ENCODE data around the gene GPR17. TPM values are rescaled to one million over a fixed set of nuclear protein-coding genes. Genes with fewer than 3 reads are reported as not detected.

GPR17 gene
- total RNA-seq, 2 donors from 2014 or later = not detected

GRCh38 chr2:127655209-127656073 lies 9.5 kb downstream of the GPR17 start:
- Mint-ChIP-seq H3K4me3 (no peak overlapping the region), H3K27me3 (no peaks in the 10 kb centered on the region), H3K36me3 (no peaks in the 10 kb centered on the region), H3K9me3 (no peaks in the 10 kb centered on the region), H3K4me1 (ENCODE audit: low read depth in 2 of 2) (no peaks in the 10 kb centered on the region), H3K27ac (no peak overlapping the region)
- DNase-seq (ENCODE audit: low spot score) (no peak), ATAC-seq (no peak)

- H3K4me1 Mint-ChIP-seq (ENCODE audit: low read depth in 2 of 2) = no peaks in the 10 kb centered on the region
- H3K27ac Mint-ChIP-seq = no peak overlapping the region
- no peaks in the 10 kb centered on the region for H3K36me3 Mint-ChIP-seq
- no peak for DNase-seq (ENCODE audit: low spot score)
- peaks cover 0 to 5% of the 10 kb centered on the region in 2 donors for H3K27me3 Mint-ChIP-seq
- H3K4me3 Mint-ChIP-seq = no peak overlapping the region
- no peaks in the 10 kb centered on the region for H3K9me3 Mint-ChIP-seq
- peak in 1 of 2 donors; percentile 25 for ATAC-seq
Observed at GRCh38 chr2:127656569-127657231, 10.7 kb downstream of the GPR17 start.

- no peak for DNase-seq (ENCODE audit: low spot score)
- H3K9me3 Mint-ChIP-seq = no peaks in the 10 kb centered on the region
Observed at GRCh38 chr2:127657232-127657595, 11.3 kb downstream of the GPR17 start.

GRCh38 chr2:127658146-127658545 lies 12.2 kb downstream of the GPR17 start:
- no peaks in the 10 kb centered on the region for H3K36me3 Mint-ChIP-seq
- ATAC-seq (no peak), DNase-seq (ENCODE audit: low spot score) (no peak)
- no peak overlapping the region for H3K27ac Mint-ChIP-seq
- H3K4me3 Mint-ChIP-seq = no peak overlapping the region
- no peaks in the 10 kb centered on the region for H3K4me1 Mint-ChIP-seq (ENCODE audit: low read depth in 2 of 2)
- H3K9me3 Mint-ChIP-seq = no peaks in the 10 kb centered on the region
- H3K27me3 Mint-ChIP-seq = peaks cover 0 to 9% of the 10 kb centered on the region in 2 donors

More at GRCh38 chr2:127657232-127657595, 11.3 kb downstream of the GPR17 start:
- peaks cover 0 to 7% of the 10 kb centered on the region in 2 donors for H3K27me3 Mint-ChIP-seq
- no peak overlapping the region for H3K4me3 Mint-ChIP-seq
- H3K36me3 Mint-ChIP-seq = no peaks in the 10 kb centered on the region
- ATAC-seq = no peak
- H3K27ac Mint-ChIP-seq = no peak overlapping the region
- no peaks in the 10 kb centered on the region for H3K4me1 Mint-ChIP-seq (ENCODE audit: low read depth in 2 of 2)

GRCh38 chr2:127658641-127659407 lies 12.9 kb downstream of the GPR17 start:
- Mint-ChIP-seq H3K4me1 (ENCODE audit: low read depth in 2 of 2) (peaks cover 0 to 2% of the 10 kb centered on the region in 2 donors), H3K27ac (no peak overlapping the region)
- no peak for ATAC-seq

GRCh38 chr2:127659408-127660290 lies 13.7 kb downstream of the GPR17 start:
- DNase-seq (ENCODE audit: low spot score) (no peak), ATAC-seq (no peak)
- Mint-ChIP-seq H3K9me3 (no peaks in the 10 kb centered on the region), H3K4me3 (no peak overlapping the region), H3K27ac (no peak overlapping the region), H3K27me3 (peaks cover 7 to 16% of the 10 kb centered on the region in 2 donors), H3K36me3 (no peaks in the 10 kb centered on the region), H3K4me1 (ENCODE audit: low read depth in 2 of 2) (peaks cover 0 to 2% of the 10 kb centered on the region in 2 donors)

More at GRCh38 chr2:127658641-127659407, 12.9 kb downstream of the GPR17 start:
- Mint-ChIP-seq H3K9me3 (no peaks in the 10 kb centered on the region), H3K27me3 (peaks cover 6 to 15% of the 10 kb centered on the region in 2 donors), H3K4me3 (no peak overlapping the region), H3K36me3 (no peaks in the 10 kb centered on the region)
- no peak for DNase-seq (ENCODE audit: low spot score)

GRCh38 chr2:127660291-127660578 lies 14.3 kb downstream of the GPR17 start:
- Mint-ChIP-seq H3K4me1 (ENCODE audit: low read depth in 2 of 2) (peaks cover 0 to 2% of the 10 kb centered on the region in 2 donors), H3K36me3 (no peaks in the 10 kb centered on the region), H3K4me3 (no peak overlapping the region), H3K9me3 (no peaks in the 10 kb centered on the region), H3K27me3 (peaks cover 12 to 18% of the 10 kb centered on the region in 2 donors), H3K27ac (no peak overlapping the region)
- DNase-seq (ENCODE audit: low spot score) (no peak), ATAC-seq (no peak)

GRCh38 chr2:127661072-127661649 lies 15.2 kb downstream of the GPR17 start:
- Mint-ChIP-seq H3K27ac (no peak overlapping the region), H3K4me1 (ENCODE audit: low read depth in 2 of 2) (peaks cover 0 to 2% of the 10 kb centered on the region in 2 donors), H3K9me3 (no peaks in the 10 kb centered on the region), H3K36me3 (no peaks in the 10 kb centered on the region), H3K4me3 (no peak overlapping the region), H3K27me3 (peaks cover 20 to 23% of the 10 kb centered on the region in 2 donors)
- ATAC-seq = no peak
- no peak for DNase-seq (ENCODE audit: low spot score)

GRCh38 chr2:127661949-127662510 lies 16.1 kb downstream of the GPR17 start:
- H3K36me3 Mint-ChIP-seq = no peaks in the 10 kb centered on the region
- H3K27ac Mint-ChIP-seq = no peak overlapping the region
- ATAC-seq (no peak), DNase-seq (ENCODE audit: low spot score) (no peak)
- H3K4me1 Mint-ChIP-seq (ENCODE audit: low read depth in 2 of 2) = peaks cover 0 to 2% of the 10 kb centered on the region in 2 donors
- H3K27me3 Mint-ChIP-seq = peaks cover 28 to 32% of the 10 kb centered on the region in 2 donors
- no peak overlapping the region for H3K4me3 Mint-ChIP-seq
- no peaks in the 10 kb centered on the region for H3K9me3 Mint-ChIP-seq

- ATAC-seq = peak in 1 of 2 donors; percentile 22
- H3K9me3 Mint-ChIP-seq = no peaks in the 10 kb centered on the region
- H3K4me1 Mint-ChIP-seq (ENCODE audit: low read depth in 2 of 2) = peaks cover 0 to 2% of the 10 kb centered on the region in 2 donors
- peaks cover 36 to 37% of the 10 kb centered on the region in 2 donors for H3K27me3 Mint-ChIP-seq
- DNase-seq (ENCODE audit: low spot score) = no peak
- H3K4me3 Mint-ChIP-seq = no peak overlapping the region
- H3K36me3 Mint-ChIP-seq = no peaks in the 10 kb centered on the region
- H3K27ac Mint-ChIP-seq = no peak overlapping the region
Observed at GRCh38 chr2:127662937-127663565, 17.1 kb downstream of the GPR17 start.

- no peak overlapping the region for H3K27ac Mint-ChIP-seq
- H3K4me3 Mint-ChIP-seq = no peak overlapping the region
- H3K9me3 Mint-ChIP-seq = no peaks in the 10 kb centered on the region
- ATAC-seq (no peak), DNase-seq (ENCODE audit: low spot score) (peak; percentile 10)
- peaks cover 0 to 2% of the 10 kb centered on the region in 2 donors for H3K4me1 Mint-ChIP-seq (ENCODE audit: low read depth in 2 of 2)
- peaks cover 36 to 37% of the 10 kb centered on the region in 2 donors for H3K27me3 Mint-ChIP-seq
- no peaks in the 10 kb centered on the region for H3K36me3 Mint-ChIP-seq
Observed at GRCh38 chr2:127663566-127664064, 17.7 kb downstream of the GPR17 start.

Measured in natural killer cell treated with Interleukin-12 subunit alpha and Interleukin-12 subunit beta and Interleukin-15 and Interleukin-18, amount 100 ng/mL, for 72 hours (primary cell).